ENCODE data around the gene CTSS. TPM values are rescaled to one million over a fixed set of nuclear protein-coding genes. Genes with fewer than 3 reads are reported as not detected.
"Not testable (repeated sequence)": the region's sequence is repeated elsewhere in the genome, so short reads cannot be mapped to it uniquely, and the experiment has no call there.

Gene CTSS
- total and polyA plus RNA-seq, 4 donors, result 10.7 to 58.8 (median 21.0) TPM

DNA sequence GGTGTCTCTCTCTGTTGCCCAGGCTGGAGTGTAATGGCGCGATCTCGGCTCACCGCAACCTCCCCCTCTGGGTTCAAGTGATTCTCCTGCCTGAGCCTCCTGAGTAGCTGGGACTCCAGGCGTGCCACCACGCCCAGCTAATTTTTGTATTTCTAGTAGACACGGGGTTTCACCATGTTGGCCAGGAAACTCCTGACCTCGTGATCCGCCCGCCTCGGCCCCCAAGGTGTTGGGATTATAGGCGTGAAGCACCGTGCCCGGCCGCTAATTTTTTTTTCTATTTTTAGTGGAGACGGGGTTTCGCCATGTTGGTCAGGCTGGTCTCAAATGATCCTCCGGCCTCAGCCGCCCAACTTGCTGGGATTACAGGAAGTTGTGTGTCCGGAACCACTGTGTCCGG is 45.5 kb downstream of the CTSS start:
- WGBS (ENCODE audit: insufficient coverage), result 100% methylated on average over 18 of the region's 21 CpGs
- Histone ChIP-seq H3K27me3 (ENCODE audit: control insufficient read depth, insufficient read depth, low read length) (no peaks in the 10 kb centered on the region), H3K36me3 (ENCODE audit: control insufficient read depth, insufficient read depth, low read length) (no peaks in the 10 kb centered on the region), H3K9me3 (ENCODE audit: control insufficient read depth, insufficient read depth, low read length) (no peaks in the 10 kb centered on the region), H3K27ac (ENCODE audit: low read depth, low read length) (no peak overlapping the region), H3K4me3 (ENCODE audit: low read depth, low read length) (no peak overlapping the region), H3K4me1 (ENCODE audit: control insufficient read depth, insufficient read depth, low read length) (no peaks in the 10 kb centered on the region)
- no peak for DNase-seq (ENCODE audit: low read depth in 4 of 6, low spot score in 6 of 6)

DNA sequence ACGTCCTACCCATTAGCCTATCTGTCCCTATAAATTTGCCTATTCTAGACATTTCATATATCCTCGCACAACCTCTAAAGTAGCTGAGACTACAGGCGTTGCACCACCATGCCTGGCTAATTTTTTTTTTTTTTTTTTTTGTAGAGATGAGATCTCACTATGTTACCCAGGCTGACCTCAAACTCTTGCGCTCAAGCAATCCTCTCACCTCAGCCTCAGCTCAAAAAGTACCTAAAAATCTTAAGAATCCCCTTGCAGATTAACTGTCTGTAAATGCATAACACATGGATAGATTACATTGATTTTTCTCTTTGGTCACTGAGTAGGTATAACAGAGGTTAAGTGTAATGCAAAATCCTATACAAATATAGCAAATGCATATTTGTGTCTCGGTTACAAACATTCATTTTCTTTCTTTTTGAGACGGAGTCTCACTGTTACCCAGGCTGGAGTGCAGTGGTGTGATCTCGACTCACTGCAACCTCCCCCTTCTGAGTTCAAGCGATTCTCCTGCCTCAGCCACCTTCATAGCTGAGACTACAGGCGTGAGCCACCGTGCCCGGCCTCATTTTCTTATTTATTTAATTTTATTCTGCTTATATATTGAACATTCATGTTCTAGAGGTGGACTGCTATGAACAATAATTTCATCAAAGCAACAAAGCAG is 47.2 kb downstream of the CTSS start:
- H3K4me1 ChIP-seq (ENCODE audit: control insufficient read depth, insufficient read depth, low read length), result no peaks in the 10 kb centered on the region
- no peaks in the 10 kb centered on the region for H3K36me3 ChIP-seq (ENCODE audit: control insufficient read depth, insufficient read depth, low read length)
- 67% methylated on average over 1 of the region's 11 CpGs for WGBS (ENCODE audit: insufficient coverage)
- H3K27me3 ChIP-seq (ENCODE audit: control insufficient read depth, insufficient read depth, low read length), result no peaks in the 10 kb centered on the region
- H3K9me3 ChIP-seq (ENCODE audit: control insufficient read depth, insufficient read depth, low read length), result no peaks in the 10 kb centered on the region
- H3K27ac ChIP-seq (ENCODE audit: low read depth, low read length), result no peak overlapping the region
- no peak for DNase-seq (ENCODE audit: low read depth in 4 of 6, low spot score in 6 of 6)
- no peak overlapping the region for H3K4me3 ChIP-seq (ENCODE audit: low read depth, low read length)

DNA sequence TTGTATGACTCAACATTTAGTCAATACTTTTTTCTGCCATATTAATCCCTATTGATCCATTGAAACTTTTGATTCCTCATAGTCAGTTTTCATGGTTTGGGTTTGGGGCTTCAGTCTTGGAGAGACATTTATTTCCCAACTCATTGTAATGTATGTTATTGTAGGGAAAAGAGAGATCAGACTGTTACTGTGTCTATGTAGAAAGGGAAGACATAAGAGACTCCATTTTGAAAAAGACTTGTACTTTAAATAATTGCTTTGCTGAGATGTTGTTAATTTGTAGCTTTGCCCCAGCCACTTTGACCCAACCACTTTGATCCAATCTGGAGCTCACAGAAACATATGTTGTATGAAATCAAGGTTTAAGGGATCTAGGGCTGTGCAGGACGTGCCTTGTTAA is 56.5 kb downstream of the CTSS start:
- H3K36me3 ChIP-seq (ENCODE audit: control insufficient read depth, insufficient read depth, low read length); H3K4me1 ChIP-seq (ENCODE audit: control insufficient read depth, insufficient read depth, low read length); H3K4me3 ChIP-seq (ENCODE audit: low read depth, low read length); H3K27me3 ChIP-seq (ENCODE audit: control insufficient read depth, insufficient read depth, low read length); DNase-seq (ENCODE audit: low read depth in 4 of 6, low spot score in 6 of 6); H3K27ac ChIP-seq (ENCODE audit: low read depth, low read length); H3K9me3 ChIP-seq (ENCODE audit: control insufficient read depth, insufficient read depth, low read length): not testable (repeated sequence)
- no CpG with 5 or more reads among the region's 1 CpG for WGBS (ENCODE audit: insufficient coverage)

DNA sequence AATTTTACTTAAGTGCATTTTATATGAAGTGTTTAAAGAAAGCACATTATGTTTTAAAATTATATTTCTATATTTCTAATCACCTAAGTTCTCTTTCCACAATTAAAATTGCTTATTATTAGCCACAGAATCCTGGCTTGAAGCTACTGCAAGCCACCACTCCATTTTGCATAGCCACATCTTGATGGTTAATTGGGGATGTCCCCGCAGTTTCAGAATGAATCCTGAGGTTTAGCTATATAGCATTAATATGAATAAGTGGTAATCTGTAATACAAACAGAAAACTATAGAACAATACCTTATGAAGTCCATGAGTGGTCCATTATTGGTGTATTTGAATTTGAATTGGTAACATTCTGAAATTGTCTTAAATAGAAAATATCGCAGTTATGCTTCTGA is 57.0 kb downstream of the CTSS start:
- H3K4me3 ChIP-seq (ENCODE audit: low read depth, low read length), result no peak overlapping the region
- H3K27me3 ChIP-seq (ENCODE audit: control insufficient read depth, insufficient read depth, low read length), result no peaks in the 10 kb centered on the region
- H3K36me3 ChIP-seq (ENCODE audit: control insufficient read depth, insufficient read depth, low read length), result no peaks in the 10 kb centered on the region
- no CpG with 5 or more reads among the region's 2 CpGs for WGBS (ENCODE audit: insufficient coverage)
- no peaks in the 10 kb centered on the region for H3K9me3 ChIP-seq (ENCODE audit: control insufficient read depth, insufficient read depth, low read length)
- no peak overlapping the region for H3K27ac ChIP-seq (ENCODE audit: low read depth, low read length)
- no peak for DNase-seq (ENCODE audit: low read depth in 4 of 6, low spot score in 6 of 6)
- H3K4me1 ChIP-seq (ENCODE audit: control insufficient read depth, insufficient read depth, low read length), result no peaks in the 10 kb centered on the region

DNA sequence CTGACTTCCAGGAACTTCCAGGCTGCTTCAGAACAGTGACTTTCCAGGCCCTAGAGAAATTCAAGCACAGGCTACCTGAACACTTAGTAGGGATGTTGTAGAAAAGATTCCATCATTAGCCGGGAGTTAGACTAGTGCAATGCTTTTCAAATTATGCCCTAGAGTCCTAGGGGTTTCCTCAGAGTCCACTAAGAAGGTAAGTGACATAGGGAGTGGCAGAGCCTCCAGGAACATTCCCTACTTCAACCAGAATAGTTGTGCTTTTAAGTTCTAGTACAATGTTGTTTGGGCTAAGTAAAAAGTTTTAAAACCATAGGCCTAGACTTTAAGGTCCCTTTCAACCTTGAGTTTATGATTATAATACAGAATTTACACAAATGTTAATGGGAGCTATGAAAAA is 59.5 kb downstream of the CTSS start:
- no CpG with 5 or more reads among the region's 1 CpG for WGBS (ENCODE audit: insufficient coverage)
- Histone ChIP-seq H3K27me3 (ENCODE audit: control insufficient read depth, insufficient read depth, low read length) (no peaks in the 10 kb centered on the region), H3K9me3 (ENCODE audit: control insufficient read depth, insufficient read depth, low read length) (no peaks in the 10 kb centered on the region), H3K36me3 (ENCODE audit: control insufficient read depth, insufficient read depth, low read length) (no peaks in the 10 kb centered on the region), H3K27ac (ENCODE audit: low read depth, low read length) (no peak overlapping the region), H3K4me3 (ENCODE audit: low read depth, low read length) (no peak overlapping the region), H3K4me1 (ENCODE audit: control insufficient read depth, insufficient read depth, low read length) (no peaks in the 10 kb centered on the region)
- no peak for DNase-seq (ENCODE audit: low read depth in 4 of 6, low spot score in 6 of 6)

DNA sequence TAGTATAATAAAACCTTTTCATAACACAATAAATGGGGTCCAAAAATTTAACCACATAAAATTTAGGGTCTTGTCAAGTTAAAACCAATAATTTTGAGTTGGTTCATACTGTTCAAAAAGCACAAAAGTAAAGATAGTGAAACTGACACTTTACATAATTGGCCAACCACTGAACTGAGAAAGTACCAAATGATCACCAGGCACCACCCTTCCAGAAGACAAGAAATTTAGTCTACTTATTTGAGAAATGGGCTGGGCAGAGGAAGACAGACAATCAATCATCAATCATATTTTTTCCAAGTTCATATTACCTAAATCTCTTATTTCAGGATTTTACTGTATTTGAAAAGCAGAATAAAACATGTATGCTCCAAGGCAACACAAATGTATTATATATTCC is 62.2 kb downstream of the CTSS start:
- no peak overlapping the region for H3K4me3 ChIP-seq (ENCODE audit: low read depth, low read length)
- DNase-seq (ENCODE audit: low read depth in 4 of 6, low spot score in 6 of 6), result no peak
- H3K36me3 ChIP-seq (ENCODE audit: control insufficient read depth, insufficient read depth, low read length), result no peaks in the 10 kb centered on the region
- no peaks in the 10 kb centered on the region for H3K27me3 ChIP-seq (ENCODE audit: control insufficient read depth, insufficient read depth, low read length)
- H3K4me1 ChIP-seq (ENCODE audit: control insufficient read depth, insufficient read depth, low read length), result no peaks in the 10 kb centered on the region
- no peaks in the 10 kb centered on the region for H3K9me3 ChIP-seq (ENCODE audit: control insufficient read depth, insufficient read depth, low read length)
- no peak overlapping the region for H3K27ac ChIP-seq (ENCODE audit: low read depth, low read length)

DNA sequence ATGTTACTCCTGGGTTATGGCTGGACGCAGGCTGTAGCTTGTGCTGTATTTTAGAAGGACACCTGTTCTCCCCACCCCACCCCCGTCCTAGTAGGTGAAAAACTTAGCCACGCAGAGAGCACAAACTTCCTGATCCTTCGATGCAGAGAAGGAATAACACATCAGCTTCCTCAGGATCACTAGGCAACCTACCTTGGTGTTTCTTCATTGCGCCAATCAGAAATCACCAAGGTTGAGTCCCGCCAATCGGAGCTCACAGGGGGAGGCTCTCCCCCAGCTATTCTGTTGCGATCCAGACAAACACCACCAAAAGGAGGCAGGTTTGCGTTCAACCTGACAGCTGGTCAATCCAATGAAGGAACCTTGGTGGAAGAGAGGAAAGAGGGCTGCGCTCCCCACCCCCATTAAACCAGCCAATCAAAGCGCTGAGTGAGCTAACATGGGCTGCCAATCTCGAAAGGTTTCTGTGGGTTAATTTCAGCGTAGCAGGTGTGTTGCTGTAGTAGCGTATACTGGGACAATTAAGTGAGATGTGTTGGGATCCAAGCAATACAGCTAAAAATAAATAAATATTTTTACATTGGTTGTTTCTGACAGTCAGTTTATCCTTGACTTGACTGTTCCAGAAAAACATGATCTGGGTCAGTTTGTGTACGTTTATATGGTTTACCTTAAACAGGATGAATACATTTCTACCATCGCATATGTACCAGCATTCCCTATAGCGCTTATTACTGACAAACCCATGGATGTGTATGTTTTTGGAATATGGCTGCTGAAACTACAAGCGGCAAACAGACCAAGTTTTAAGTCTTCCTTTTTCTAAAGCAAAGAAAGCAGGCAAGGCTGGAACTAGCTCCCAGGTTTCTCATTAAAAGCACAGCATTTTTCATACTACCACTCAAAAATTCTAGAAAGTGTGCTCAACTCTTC is 68.3 kb downstream of the CTSS start, which contains the start of gene GOLPH3L:
TSS of gene GOLPH3L (minus strand) at position 160 of the 933 bp plus-strand sequence. CDS start 2,316 bp downstream, outside the sequence.
- Histone ChIP-seq H3K27ac (ENCODE audit: low read depth, low read length) (peak within 1 kb of the TSS; percentile 31), H3K4me3 (ENCODE audit: low read depth, low read length) (peak within 1 kb of the TSS; percentile 83), H3K9me3 (ENCODE audit: control insufficient read depth, insufficient read depth, low read length) (no peaks in the 10 kb centered on the region), H3K4me1 (ENCODE audit: control insufficient read depth, insufficient read depth, low read length) (no peaks in the 10 kb centered on the region), H3K27me3 (ENCODE audit: control insufficient read depth, insufficient read depth, low read length) (no peaks in the 10 kb centered on the region), H3K36me3 (ENCODE audit: control insufficient read depth, insufficient read depth, low read length) (no peaks in the 10 kb centered on the region)
- WGBS (ENCODE audit: insufficient coverage), result 3% methylated on average over 6 of the region's 18 CpGs
- peak; percentile 93 to 100 (median 96) for DNase-seq (ENCODE audit: low read depth in 4 of 6, low spot score in 6 of 6)

DNA sequence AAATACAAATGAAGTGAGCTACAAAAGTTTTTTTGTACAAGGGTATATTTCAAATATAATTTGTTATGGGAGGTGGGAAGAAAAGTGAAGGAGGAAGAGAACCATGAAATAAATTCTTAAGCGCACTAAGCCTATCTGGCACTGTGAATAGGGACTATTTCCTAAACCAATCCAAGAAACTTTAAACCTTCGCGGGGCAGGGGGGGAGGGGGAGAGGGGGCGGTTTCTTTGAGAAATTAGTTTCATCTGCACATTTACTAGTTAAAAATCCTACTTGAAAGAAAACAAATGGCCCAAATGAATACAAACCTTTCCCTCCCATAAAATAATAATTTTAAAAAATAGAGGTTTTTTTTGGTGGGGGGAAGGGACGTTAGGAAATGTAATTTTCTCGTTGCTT is 69.0 kb downstream of the CTSS start:
- no CpG with 5 or more reads among the region's 6 CpGs for WGBS (ENCODE audit: insufficient coverage)
- Histone ChIP-seq H3K27ac (ENCODE audit: low read depth, low read length) (peak overlapping the region; percentile 31), H3K9me3 (ENCODE audit: control insufficient read depth, insufficient read depth, low read length) (no peaks in the 10 kb centered on the region), H3K36me3 (ENCODE audit: control insufficient read depth, insufficient read depth, low read length) (no peaks in the 10 kb centered on the region), H3K4me3 (ENCODE audit: low read depth, low read length) (peak overlapping the region; percentile 83), H3K27me3 (ENCODE audit: control insufficient read depth, insufficient read depth, low read length) (no peaks in the 10 kb centered on the region), H3K4me1 (ENCODE audit: control insufficient read depth, insufficient read depth, low read length) (no peaks in the 10 kb centered on the region)
- no peak for DNase-seq (ENCODE audit: low read depth in 4 of 6, low spot score in 6 of 6)

DNA sequence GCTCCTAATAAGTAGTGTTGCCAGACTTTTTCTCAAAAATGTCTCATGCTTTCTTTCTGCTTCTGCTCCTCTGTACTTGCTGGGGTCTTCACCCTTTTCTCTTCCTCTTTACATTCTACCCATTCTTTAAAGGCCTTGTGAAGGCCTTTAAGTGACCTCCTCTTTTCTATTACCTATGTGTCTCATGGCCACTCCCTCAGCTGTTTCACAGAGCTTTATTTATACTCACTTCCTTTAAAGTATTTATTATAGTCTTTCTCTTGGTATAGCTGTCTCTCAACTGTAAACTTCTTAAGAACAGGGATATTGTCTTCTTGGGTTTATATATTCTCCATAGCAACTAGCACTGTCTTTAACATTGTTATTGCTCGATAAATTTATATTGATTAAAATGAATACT is 69.4 kb downstream of the CTSS start:
- WGBS (ENCODE audit: insufficient coverage), result no CpG with 5 or more reads among the region's 1 CpG
- Histone ChIP-seq H3K27me3 (ENCODE audit: control insufficient read depth, insufficient read depth, low read length) (no peaks in the 10 kb centered on the region), H3K27ac (ENCODE audit: low read depth, low read length) (no peak overlapping the region), H3K36me3 (ENCODE audit: control insufficient read depth, insufficient read depth, low read length) (no peaks in the 10 kb centered on the region), H3K9me3 (ENCODE audit: control insufficient read depth, insufficient read depth, low read length) (no peaks in the 10 kb centered on the region), H3K4me3 (ENCODE audit: low read depth, low read length) (peak overlapping the region; percentile 83), H3K4me1 (ENCODE audit: control insufficient read depth, insufficient read depth, low read length) (no peaks in the 10 kb centered on the region)
- DNase-seq (ENCODE audit: low read depth in 4 of 6, low spot score in 6 of 6), result no peak

DNA sequence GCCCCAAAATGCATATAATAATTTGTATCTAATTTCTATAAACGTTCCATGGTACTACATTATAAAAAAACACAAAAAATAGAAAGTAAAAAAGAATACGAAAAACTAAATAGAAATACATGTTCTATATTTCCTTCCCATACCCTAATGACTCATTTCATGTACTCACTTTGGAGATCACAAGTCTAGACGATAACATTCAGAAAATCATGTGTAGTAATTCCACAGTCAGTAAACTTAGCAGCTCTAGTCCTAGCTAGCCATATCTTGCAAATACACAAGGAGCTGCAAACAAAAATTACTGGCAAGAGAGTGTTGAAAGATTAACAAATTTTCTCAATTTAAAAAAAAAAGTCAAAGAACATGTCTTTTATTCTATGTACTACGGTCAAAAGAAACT is 70.0 kb downstream of the CTSS start:
- WGBS (ENCODE audit: insufficient coverage), result no CpG with 5 or more reads among the region's 4 CpGs
- Histone ChIP-seq H3K27me3 (ENCODE audit: control insufficient read depth, insufficient read depth, low read length) (no peaks in the 10 kb centered on the region), H3K9me3 (ENCODE audit: control insufficient read depth, insufficient read depth, low read length) (no peaks in the 10 kb centered on the region), H3K36me3 (ENCODE audit: control insufficient read depth, insufficient read depth, low read length) (no peaks in the 10 kb centered on the region), H3K4me3 (ENCODE audit: low read depth, low read length) (no peak overlapping the region), H3K27ac (ENCODE audit: low read depth, low read length) (no peak overlapping the region), H3K4me1 (ENCODE audit: control insufficient read depth, insufficient read depth, low read length) (no peaks in the 10 kb centered on the region)
- no peak for DNase-seq (ENCODE audit: low read depth in 4 of 6, low spot score in 6 of 6)

All from spinal cord (tissue), 10 donors.